Measurements from ENCODE around the gene TMEM138. TPM values are rescaled to one million over a fixed set of nuclear protein-coding genes. Genes with fewer than 3 reads are reported as not detected.

Gene TMEM138
- 10 to 100 TPM; 39.1 to 44.6 TPM for total RNA-seq

GRCh38 chr11:61361741-61362541 lies at the start of gene TMEM138, which contains the start of gene CYB561A3:
TSS of gene TMEM138 (plus strand) at chr11:61362374. CDS start at chr11:61364391, 2,017 bp downstream.
TSS of gene CYB561A3 (minus strand) at chr11:61361882. CDS start at chr11:61356713, 5,169 bp downstream.

GRCh38 chr11:61332797-61333549 lies 29.2 kb upstream of the TMEM138 start, which contains the start of the genes DDB1 and TKFC:
TSS of gene DDB1 (minus strand) at chr11:61333105. CDS start at chr11:61332968, 137 bp downstream.
TSS of gene TKFC (plus strand) at chr11:61333228. CDS start at chr11:61334729, 1,501 bp downstream.

Other genes starting within 250 kb of the TMEM138 start
- gene VPS37C, start 200.9 kb upstream of the TMEM138 start, total RNA-seq: 1 to 10 TPM; 5.0 to 6.2 TPM
- gene PGA3, start 158.9 kb upstream of the TMEM138 start, total RNA-seq: not detected
- gene PGA4, start 140.0 kb upstream of the TMEM138 start, total RNA-seq: not detected
- not detected for gene PGA5, start 121.2 kb upstream of the TMEM138 start, total RNA-seq
- gene VWCE, start 67.1 kb upstream of the TMEM138 start, total RNA-seq: 1 to 10 TPM; 2.5 to 2.6 TPM
- 100 to 1,000 TPM; 177 to 178 TPM for gene DDB1, start 29.3 kb upstream of the TMEM138 start, total RNA-seq
- gene TKFC, start 29.1 kb upstream of the TMEM138 start, total RNA-seq: 10 to 100 TPM; 41.8 to 42.9 TPM
- 10 to 100 TPM; 35.6 to 43.0 TPM for gene CYB561A3, start 492 bp upstream of the TMEM138 start, total RNA-seq
- 1 to 10 TPM; 6.6 to 8.6 TPM for gene TMEM216, start 30.2 kb downstream of the TMEM138 start, total RNA-seq
- 10 to 100 TPM; 88.1 to 94.0 TPM for gene CPSF7, start 67.6 kb downstream of the TMEM138 start, total RNA-seq
- gene SDHAF2, start 67.8 kb downstream of the TMEM138 start, total RNA-seq: 10 to 100 TPM; 46.4 to 47.5 TPM
- not detected for gene LRRC10B, start 146.4 kb downstream of the TMEM138 start, total RNA-seq
- gene SYT7, start 218.7 kb downstream of the TMEM138 start, total RNA-seq: not detected

All from activated naive CD4-positive, alpha-beta T cell treated with anti-CD3 and anti-CD28 coated beads, Interleukin-2, amount 10 ng/mL, durations not matched to agents 5 hours and 36 hours (primary cell).